Chondrocyte (in vitro differentiated cells): Measurements from ENCODE around the gene CCDC8. TPM values are rescaled to one million over a fixed set of nuclear protein-coding genes. Genes with fewer than 3 reads are reported as not detected.
A peak's percentile ranks its signal among the peaks of the same experiment; 100 is the strongest.

Source experiments
- DNase-seq: peaks from one replicate; pipeline ENCODE4 v3.0.0; 2021; ENCODE audit warnings: mixed read lengths, low spot score
- H3K27ac Mint-ChIP-seq: one replicate; pipeline ENCODE4 v1.8.0; 2021; ENCODE audit warnings: mild to moderate bottlenecking, moderate library complexity, mixed read lengths; ENCODE audit not compliant: unreplicated experiment
- H3K27me3 Mint-ChIP-seq: 2 replicates; pipeline ENCODE4 v1.8.0; 2021; ENCODE audit warnings: low read depth, mixed read lengths
- H3K36me3 Mint-ChIP-seq: 2 replicates; pipeline ENCODE4 v1.8.0; 2021; ENCODE audit warnings: low read depth, mixed read lengths
- H3K4me1 Mint-ChIP-seq: 2 replicates; pipeline ENCODE4 v1.8.0; 2021; ENCODE audit warnings: low read depth, mild to moderate bottlenecking, mixed read lengths
- H3K4me3 Mint-ChIP-seq: one replicate; pipeline ENCODE4 v1.8.0; 2021; ENCODE audit warnings: mild to moderate bottlenecking, moderate library complexity, mixed read lengths; ENCODE audit not compliant: unreplicated experiment
- H3K9me3 Mint-ChIP-seq: 2 replicates; pipeline ENCODE4 v1.8.0; 2021; ENCODE audit warnings: low read depth, mixed read lengths
- CTCF ChIP-seq: fragments of 200-600 bp; sonication (generic); IDR thresholded peaks from 2 replicates; pipeline ENCODE4 v1.5.0; 2021; ENCODE audit warnings: antibody characterized with exemption, mild to moderate bottlenecking, moderate library complexity
- total RNA-seq: library from RNA; stranded (reverse); gene quantifications from 3 replicates; pipeline ENCODE4 v1.2.1, GENCODE V29; 2021

CCDC8 gene
- total RNA-seq, 1 donor from 2014 or later = 39.3 TPM

- Mint-ChIP-seq H3K36me3 (peaks cover 8% of the 10 kb centered on the region), H3K27ac (no peak overlapping the region), H3K4me3 (no peak overlapping the region), H3K4me1 (peaks cover 42% of the 10 kb centered on the region), H3K9me3 (peaks cover 4% of the 10 kb centered on the region), H3K27me3 (no peaks in the 10 kb centered on the region)
- no peak for DNase-seq
- no peak for TF ChIP-seq CTCF
Observed at GRCh38 chr19:46394402-46394797, 19.0 kb downstream of the CCDC8 start.

- peaks cover 5% of the 10 kb centered on the region for H3K9me3 Mint-ChIP-seq
- H3K27ac Mint-ChIP-seq = peak overlapping the region; percentile 96
Observed at GRCh38 chr19:46393456-46394401, 19.6 kb downstream of the CCDC8 start.

GRCh38 chr19:46392837-46393236 lies 20.5 kb downstream of the CCDC8 start:
- Mint-ChIP-seq H3K4me1 (peaks cover 42% of the 10 kb centered on the region), H3K27ac (peak overlapping the region; percentile 96), H3K9me3 (peaks cover 5% of the 10 kb centered on the region), H3K4me3 (peak overlapping the region; percentile 11), H3K36me3 (peaks cover 20% of the 10 kb centered on the region), H3K27me3 (no peaks in the 10 kb centered on the region)
- TF ChIP-seq CTCF = no peak
- no peak for DNase-seq

More at GRCh38 chr19:46393456-46394401, 19.6 kb downstream of the CCDC8 start:
- H3K4me1 Mint-ChIP-seq = peaks cover 42% of the 10 kb centered on the region
- peaks cover 14% of the 10 kb centered on the region for H3K36me3 Mint-ChIP-seq
- H3K4me3 Mint-ChIP-seq = no peak overlapping the region
- H3K27me3 Mint-ChIP-seq = no peaks in the 10 kb centered on the region
- no peak for TF ChIP-seq CTCF
- peak; percentile 81 for DNase-seq

- peaks cover 25% of the 10 kb centered on the region for H3K36me3 Mint-ChIP-seq
- no peak for TF ChIP-seq CTCF
- peak overlapping the region; percentile 11 for H3K4me3 Mint-ChIP-seq
- DNase-seq = peak; percentile 65
- H3K27ac Mint-ChIP-seq = peak overlapping the region; percentile 96
- H3K27me3 Mint-ChIP-seq = no peaks in the 10 kb centered on the region
- peaks cover 42% of the 10 kb centered on the region for H3K4me1 Mint-ChIP-seq
- H3K9me3 Mint-ChIP-seq = peaks cover 5% of the 10 kb centered on the region
Observed at GRCh38 chr19:46392252-46392801, 21.0 kb downstream of the CCDC8 start.
